H1 (cell line): Measurements from ENCODE around the gene LAPTM4A.

ENCODE experiments used
- BCL11A ChIP-seq, 2 experiments: IDR thresholded peaks; one replicate each; pipeline ENCODE4 v1.6.1; 2011; ENCODE audit warnings: low read depth in 2 of 2, low read length in 2 of 2, mild to moderate bottlenecking in 2 of 2
- CEBPB ChIP-seq: IDR thresholded peaks from 2 replicates; pipeline ENCODE4 v1.6.1; 2012; ENCODE audit warnings: low read depth, low read length
- CHD2 ChIP-seq: IDR thresholded peaks from 2 replicates; pipeline ENCODE4 v1.6.1; 2012; ENCODE audit warnings: low read length, improper control_type of control experiment
- EZH2 ChIP-seq: fragments of 200-600 bp; sonication (generic); IDR thresholded peaks from 2 replicates; pipeline ENCODE4 v1.7.1; 2012; ENCODE audit warnings: low read depth, mild to moderate bottlenecking, moderate library complexity, low read length, inconsistent platforms; ENCODE audit not compliant: severe bottlenecking
- GABPA ChIP-seq: IDR thresholded peaks from 2 replicates; pipeline ENCODE4 v1.6.1; 2011; ENCODE audit warnings: mild to moderate bottlenecking, low read length, moderate library complexity, borderline replicate concordance; ENCODE audit not compliant: insufficient read depth
- KDM5A ChIP-seq: fragments of 200-600 bp; IDR thresholded peaks from 2 replicates; pipeline ENCODE4 v1.7.1; 2012; ENCODE audit warnings: mild to moderate bottlenecking, low read length, inconsistent platforms, mixed read lengths
- RAD21 ChIP-seq, 2 experiments: IDR thresholded peaks in 1 of 2; conservative IDR thresholded peaks in 1 of 2; 2 replicates each; pipeline ENCODE4 v1.6.1; 2011; ENCODE audit warnings: low read depth in 2 of 2, low read length in 2 of 2, improper control_type of control experiment in 1 of 2, inconsistent platforms in 1 of 2, mild to moderate bottlenecking in 1 of 2, moderate library complexity in 1 of 2
- SUZ12 ChIP-seq: fragments of 200-600 bp; sonication (generic); IDR thresholded peaks from 2 replicates; pipeline ENCODE4 v1.6.1; 2012; ENCODE audit warnings: mild to moderate bottlenecking, inconsistent platforms, low read length, moderate library complexity, mixed read lengths
- TF ChIP-seq, protein P1 (sequence below), 3 experiments: IDR thresholded peaks; 1 replicate in 2 of 3; 2 replicates in 1 of 3; pipeline versions ENCODE4 v1.5.1 to v1.6.1; 2011; ENCODE audit warnings: low read length in 3 of 3, mild to moderate bottlenecking in 3 of 3, inconsistent platforms in 2 of 3, low read depth in 1 of 3, moderate library complexity in 1 of 3; ENCODE audit not compliant: insufficient read depth in 1 of 3; ENCODE audit errors: control extremely low read depth in 1 of 3
- TF ChIP-seq, protein P2 (sequence below): IDR thresholded peaks from 2 replicates; pipeline ENCODE4 v1.6.1; 2012; ENCODE audit warnings: inconsistent platforms

DNA sequence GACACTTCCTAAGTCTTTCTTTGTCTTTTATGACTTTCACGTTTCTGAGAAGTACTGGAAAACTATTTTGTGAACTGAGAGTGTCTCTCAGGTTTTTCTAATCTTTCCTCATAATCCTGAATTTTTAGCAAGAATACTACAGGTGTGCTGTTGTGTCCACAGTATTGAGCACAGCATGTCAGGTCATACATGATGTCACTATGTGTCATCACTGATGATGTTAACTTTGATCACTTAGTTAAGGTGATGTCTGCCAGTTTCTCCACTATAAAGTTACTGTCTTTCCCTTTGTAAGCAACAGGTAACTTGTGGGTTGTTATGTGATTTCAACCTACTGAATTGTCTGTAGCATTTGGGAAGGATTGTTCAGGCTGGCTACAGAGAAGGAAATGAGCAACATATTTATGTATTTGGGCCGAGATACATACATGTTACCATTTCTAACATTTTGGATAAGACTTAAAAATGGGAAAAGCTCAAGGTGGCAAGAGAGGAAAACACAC is 50.0 kb downstream of the LAPTM4A start:
- TF ChIP-seq EZH2 (no peak), RAD21 (IDR thresholded peaks at IDR 0.05 in 1 of 2, conservative IDR thresholded peaks at IDR 0.05 in 1 of 2; ENCODE audit: low read depth in 2 of 2, low read length in 2 of 2) (no peak), CEBPB (no peak), BCL11A (IDR thresholded peaks at IDR 0.05; ENCODE audit: low read depth in 2 of 2, low read length in 2 of 2) (no peak), GABPA (no peak), CHD2 (no peak), SUZ12 (no peak), KDM5A (no peak)
- TF ChIP-seq, protein P1, sequence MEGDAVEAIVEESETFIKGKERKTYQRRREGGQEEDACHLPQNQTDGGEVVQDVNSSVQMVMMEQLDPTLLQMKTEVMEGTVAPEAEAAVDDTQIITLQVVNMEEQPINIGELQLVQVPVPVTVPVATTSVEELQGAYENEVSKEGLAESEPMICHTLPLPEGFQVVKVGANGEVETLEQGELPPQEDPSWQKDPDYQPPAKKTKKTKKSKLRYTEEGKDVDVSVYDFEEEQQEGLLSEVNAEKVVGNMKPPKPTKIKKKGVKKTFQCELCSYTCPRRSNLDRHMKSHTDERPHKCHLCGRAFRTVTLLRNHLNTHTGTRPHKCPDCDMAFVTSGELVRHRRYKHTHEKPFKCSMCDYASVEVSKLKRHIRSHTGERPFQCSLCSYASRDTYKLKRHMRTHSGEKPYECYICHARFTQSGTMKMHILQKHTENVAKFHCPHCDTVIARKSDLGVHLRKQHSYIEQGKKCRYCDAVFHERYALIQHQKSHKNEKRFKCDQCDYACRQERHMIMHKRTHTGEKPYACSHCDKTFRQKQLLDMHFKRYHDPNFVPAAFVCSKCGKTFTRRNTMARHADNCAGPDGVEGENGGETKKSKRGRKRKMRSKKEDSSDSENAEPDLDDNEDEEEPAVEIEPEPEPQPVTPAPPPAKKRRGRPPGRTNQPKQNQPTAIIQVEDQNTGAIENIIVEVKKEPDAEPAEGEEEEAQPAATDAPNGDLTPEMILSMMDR (IDR thresholded peaks at IDR 0.05; ENCODE audit: control extremely low read depth in 1 of 3, insufficient read depth in 1 of 3, low read depth in 1 of 3, low read length in 3 of 3), result no peak
- TF ChIP-seq, protein P2, sequence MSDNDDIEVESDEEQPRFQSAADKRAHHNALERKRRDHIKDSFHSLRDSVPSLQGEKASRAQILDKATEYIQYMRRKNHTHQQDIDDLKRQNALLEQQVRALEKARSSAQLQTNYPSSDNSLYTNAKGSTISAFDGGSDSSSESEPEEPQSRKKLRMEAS, result no peak
